GM18517 (cell line): Measurements from ENCODE around the gene AKAP6.

Experiments
- ATAC-seq: cut with Tn5 transposase; IDR thresholded peaks from one replicate; pipeline ENCODE4 v1.9.1; 2021; ENCODE audit warnings: mild to moderate bottlenecking, moderate library complexity; ENCODE audit not compliant: unreplicated experiment

The AKAP6 gene

DNA sequence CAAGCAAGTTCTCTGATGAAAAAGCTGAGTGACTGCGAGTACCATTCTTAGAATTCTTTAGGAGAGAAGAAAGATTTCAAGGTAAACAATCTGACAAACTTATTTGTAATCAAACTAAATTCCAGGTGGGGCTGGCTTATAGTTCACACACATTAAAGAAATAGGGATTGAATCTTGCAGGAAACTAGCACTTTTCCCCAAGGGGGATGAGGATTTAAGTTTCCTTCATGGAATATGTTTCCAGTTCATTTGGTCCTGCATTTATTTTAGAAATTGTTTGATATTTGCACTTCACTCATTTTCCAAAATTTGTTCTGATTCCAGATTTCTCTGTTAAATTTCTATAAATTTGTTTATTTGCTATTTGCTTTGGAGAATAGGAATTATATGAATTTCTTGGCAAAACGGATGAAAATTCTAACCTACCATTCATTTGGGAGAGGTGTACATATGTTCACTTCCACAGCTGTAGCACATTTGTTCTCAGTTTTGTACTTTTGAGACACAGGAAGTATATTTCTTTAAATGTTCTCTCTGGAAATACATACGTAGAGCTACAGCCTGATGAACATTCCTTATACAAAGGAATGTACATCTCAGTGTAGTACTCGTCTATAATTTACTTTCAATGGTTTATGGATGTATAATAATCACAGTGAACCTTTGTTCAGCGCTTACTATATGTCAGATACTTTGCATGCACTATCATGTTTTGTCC lies 145.5 kb downstream of the AKAP6 start:
- no peak for ATAC-seq

DNA sequence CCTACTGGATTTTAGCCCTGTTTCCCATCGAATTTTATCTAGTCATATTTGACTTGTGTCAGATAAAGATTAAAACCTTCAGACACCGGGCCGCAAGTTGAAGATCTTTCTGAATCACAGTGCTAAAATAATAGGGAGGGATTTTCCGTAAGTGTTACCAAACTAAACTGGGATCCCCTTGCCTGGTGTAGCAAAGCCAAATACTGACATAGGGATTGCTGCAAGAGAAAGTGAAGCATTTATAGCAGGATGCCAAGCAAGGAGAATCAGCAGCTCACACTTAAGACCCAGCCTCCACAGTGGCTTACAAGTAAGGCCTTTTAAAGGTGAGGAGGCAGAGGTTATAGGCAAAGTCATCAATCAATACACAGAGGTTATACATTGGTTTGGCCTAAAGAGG lies 147.4 kb downstream of the AKAP6 start:
- ATAC-seq = no peak

DNA sequence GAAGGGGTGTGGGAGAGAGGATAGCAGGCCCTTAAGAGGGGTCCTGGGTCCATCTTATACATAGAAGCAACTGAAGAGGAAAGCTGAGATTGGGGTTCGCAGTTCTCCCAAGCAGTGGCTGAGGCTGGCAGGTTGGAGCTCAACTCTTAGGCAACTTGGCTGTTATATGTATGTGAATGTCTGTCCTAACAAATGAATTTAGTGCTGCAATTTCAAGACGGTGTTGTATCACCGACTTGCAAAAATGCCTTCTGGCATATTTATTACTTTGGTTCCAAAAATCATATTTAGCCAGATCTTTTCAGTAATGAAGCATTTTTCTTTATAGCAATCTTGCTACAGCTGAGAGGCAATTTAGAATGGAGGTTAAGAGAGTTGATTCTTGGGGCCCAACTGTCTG lies 148.3 kb downstream of the AKAP6 start:
- no peak for ATAC-seq

DNA sequence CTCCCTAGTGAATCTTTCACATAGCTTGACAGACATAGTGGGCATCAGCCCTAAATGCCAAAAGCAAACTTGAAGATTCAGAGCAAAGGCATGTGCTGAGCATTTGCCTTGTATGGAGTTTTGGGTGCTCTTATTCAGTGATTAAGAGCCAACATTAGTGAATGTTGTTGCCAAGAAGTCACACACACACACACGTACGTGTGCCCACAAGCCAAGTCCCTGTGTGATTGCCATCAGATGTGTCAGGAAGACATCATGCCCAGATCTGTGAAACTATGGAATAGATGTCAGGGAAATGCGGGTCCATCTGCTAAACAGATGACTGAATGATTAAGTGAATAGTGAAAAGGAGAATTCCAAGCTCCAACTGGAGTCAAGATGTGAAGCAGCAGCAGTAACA lies 149.0 kb downstream of the AKAP6 start:
- ATAC-seq = no peak

DNA sequence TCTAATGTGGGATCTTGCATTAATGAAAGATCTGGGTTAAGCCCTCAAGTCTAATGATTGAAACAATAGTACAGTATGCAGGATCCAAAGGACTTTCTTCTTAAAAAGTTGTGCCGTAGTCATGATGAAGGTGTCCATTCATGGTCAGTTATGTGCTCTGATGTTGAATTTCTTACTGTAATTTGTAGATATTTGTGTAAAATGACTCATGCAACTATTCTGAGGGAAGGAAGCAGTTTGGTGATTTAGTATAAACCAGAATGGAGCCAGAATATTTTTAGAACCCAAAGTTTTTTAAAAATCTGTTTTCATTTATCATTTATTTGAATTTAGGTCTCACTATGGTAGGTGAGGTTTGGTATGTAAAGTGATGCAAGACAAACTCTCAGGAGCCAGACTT lies 151.2 kb downstream of the AKAP6 start:
- ATAC-seq = no peak

DNA sequence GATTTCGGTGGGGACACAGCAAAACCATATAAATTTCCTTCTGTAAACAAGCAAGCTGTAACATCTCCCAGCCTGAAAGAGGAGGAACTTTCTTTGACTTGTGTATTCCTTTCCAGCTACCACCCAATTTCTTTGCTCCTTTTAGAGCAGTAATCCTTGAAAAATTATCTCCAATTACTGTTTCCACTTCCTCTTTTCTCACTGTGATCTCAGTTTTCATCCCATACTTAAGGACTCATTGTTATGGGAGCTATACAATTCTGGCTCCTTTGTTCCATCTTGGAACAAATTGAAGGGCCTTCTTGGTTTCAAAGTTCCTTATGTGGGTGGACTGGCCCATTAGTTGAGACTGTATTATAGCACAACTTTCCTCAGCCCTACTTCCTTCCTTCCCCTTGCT lies 152.6 kb downstream of the AKAP6 start:
- ATAC-seq = no peak

DNA sequence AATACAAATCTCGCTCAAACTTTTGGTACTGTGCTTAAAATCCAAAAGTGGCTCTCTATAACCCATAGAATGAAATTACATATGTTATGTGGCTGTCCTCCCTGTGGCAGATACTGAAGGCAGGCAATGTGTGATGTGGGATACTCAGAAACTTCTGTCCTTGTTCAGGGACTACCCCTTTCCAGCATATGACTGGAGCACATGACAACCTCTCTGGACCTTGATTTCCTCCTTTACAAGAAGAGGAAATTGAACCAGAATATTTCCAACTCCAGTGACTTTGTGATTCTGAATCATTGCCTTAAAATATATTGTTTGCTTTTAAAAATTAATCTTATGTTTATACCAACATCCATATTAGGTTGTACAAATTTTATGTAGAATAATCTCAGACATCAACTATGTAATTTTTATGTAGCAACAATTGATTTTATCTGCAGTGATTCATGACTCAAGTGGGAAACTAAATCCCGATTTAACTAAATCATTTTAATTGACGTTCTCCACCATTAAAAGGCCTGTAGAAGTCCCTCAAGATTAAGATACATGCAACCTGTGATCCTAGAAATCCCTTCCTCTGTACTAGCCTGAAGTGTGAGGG lies 162.4 kb downstream of the AKAP6 start:
- ATAC-seq = no peak

DNA sequence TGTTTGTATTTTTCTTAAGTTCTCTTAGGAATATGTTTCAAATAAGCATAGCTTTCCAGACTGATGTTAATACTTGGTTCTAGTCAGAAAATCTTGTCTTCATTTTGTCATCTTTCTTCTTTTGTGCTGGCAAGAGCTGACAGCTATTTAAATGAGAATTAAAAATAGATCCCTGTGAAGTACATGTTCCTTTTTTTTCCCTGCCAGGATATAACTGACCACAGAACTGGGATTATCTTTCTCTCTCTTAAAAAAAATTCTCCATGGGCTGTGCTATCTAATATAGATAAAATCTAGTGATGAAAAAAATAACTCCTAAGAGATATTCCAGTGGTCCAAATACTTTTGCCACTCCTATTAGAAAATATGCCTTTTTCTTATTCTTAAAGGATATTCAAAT lies 163.4 kb downstream of the AKAP6 start:
- no peak for ATAC-seq

DNA sequence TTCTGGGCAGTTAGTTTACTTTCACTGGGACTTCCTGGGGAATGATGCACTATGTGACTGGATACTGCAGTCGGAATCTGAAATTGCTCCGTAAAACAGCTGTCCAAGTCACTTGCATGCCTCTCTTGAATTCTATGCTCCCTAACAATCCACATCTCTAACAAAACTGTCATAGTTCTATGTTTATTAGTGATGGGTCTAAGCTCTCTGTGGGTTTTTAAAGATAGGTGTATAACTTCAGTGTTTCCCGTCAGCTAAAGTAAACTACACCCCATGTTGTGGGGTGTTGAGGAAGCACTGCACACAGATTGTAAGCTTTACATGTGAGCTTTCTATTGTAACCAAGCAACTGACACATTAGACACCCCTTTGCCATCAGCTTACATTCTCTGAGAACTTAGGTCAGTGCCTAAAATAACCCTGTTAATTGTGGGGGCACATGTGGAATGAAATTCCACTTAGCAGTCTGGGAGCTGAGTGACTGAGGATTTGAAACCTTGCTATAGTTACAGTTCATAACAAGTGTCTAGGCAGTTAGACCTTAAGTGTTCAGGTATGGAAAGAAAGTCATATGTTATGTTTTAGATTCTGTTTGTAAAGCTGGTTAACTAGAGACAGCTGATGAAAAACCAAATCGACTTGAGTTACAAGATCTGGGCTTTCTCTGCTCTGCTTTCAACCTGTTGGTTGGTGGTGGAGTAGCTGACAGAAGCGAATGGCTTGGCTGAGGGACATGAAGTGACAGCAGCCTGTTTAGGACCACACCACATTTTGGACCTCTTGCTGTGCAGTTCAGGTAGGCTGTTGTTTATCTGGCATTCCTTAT lies 165.7 kb downstream of the AKAP6 start:
- no peak for ATAC-seq

DNA sequence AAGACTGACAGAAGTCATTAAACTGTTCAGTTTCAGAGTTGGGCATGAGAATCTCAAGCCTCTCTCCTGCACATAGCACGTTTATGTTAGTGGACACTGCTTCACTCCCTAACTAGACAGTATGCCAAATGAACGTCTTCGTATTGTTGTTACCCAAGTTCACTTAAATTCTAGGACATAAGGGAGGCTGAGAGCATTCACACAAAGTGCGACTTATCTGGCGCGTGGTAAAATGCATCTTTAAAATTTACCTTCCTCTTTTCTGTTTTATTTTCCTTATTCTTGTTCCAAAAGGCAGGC lies 166.3 kb downstream of the AKAP6 start:
- no peak for ATAC-seq

DNA sequence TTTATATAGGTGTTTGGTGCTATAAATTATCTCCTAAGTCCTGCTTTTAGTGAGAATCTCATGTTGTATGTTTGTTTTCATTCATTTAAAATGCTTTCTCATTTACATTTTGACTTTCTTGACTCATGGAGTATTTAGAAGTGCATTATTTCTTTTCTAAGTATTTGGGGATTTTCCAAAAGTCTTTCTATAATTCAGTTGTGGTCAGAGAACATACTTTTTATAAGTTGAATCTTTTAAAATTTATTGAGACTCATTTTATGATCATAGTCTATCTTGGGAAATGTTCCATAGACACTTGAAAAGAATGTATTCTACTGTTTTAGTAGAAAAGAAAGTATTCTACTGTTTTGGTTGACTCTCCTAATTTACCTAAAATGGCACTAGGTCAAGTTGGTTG lies 168.2 kb downstream of the AKAP6 start:
- no peak for ATAC-seq

DNA sequence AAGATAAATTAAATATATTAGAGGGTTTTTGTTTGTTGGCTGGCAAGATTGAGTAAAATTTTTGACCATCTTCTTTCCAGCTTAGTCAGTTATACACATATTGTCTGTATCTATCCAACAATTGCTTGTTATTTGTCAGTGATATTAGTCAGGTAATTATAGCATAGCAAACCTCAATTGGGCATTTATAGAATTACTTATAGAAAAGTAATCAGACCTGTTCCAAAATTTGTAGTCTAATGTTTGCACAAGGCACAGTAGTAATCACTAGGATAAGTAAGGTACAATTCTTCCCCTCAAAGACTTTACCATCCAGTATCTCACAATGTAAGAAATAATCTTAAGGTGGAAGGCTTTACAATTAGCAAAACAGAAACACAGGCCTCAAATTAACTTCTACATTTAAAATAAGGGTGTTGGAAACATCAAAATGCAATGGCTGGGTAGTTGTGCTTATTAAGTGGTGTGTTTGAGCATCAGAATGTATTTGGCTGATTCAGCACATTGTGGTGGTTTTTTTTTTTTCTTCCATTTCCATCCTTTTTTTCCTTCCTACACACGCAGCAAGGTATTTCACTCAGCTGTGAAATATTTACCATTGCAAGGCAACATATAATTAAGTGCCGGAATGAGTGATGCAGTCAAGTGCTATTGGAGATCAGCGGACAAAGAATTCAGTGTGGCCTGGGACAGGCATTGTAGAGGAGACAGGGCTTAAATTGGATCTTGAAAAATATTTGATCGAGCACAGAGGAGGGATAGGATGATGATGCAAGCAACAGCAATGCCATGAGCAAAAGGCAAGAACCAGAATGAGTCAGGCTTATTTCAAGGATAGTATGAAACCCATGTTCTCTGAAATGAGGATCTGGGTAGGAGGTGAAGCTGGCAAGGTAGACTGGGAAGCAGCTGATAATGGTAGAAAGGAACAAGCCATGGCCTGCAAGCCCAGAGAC lies 178.2 kb downstream of the AKAP6 start:
- no peak for ATAC-seq

DNA sequence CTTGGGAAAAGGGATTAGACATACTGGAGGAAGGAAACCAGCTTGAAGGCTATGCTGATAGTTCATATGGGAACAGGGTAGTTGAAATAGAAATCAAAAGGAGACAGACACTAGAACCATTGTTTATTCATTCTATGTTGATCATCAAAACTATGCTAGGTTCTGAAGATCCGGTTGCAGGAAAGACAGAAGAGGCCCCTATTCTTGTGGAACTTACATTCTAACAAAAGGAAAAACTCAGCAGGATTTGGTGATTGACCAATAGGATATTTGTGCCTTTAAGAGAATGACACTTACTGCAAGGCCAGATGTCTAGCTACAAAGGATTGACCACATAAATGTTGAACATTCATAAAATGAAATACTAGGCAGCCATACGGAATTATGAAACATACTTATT lies 179.2 kb downstream of the AKAP6 start:
- no peak for ATAC-seq

DNA sequence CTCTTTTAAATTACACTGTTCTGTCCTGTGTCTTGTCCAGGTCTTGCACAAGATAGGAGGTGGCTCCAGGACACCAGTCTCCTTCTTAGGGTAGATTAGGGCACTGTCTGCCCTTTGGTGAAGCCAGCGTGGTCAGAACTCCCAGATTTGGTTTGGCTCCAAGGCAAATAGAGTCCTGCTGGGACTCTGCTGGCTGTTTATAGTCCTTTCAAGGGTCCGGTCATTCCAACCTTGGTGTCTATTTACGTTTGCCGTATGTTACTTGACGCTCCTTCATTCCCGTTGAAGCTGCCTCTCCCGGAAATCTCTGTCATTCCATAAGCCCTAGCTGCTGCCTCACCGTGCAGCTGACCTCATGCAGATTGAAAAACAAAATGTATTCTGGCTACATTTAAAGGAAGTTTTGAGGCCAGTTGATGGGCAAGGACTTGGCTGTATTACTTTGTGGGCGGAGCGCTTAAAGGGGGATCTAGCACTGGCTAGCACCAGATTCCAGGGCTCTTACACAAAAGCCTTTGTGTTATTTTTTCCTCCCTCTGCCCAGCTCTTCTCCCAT lies 180.6 kb downstream of the AKAP6 start:
- ATAC-seq = no peak

DNA sequence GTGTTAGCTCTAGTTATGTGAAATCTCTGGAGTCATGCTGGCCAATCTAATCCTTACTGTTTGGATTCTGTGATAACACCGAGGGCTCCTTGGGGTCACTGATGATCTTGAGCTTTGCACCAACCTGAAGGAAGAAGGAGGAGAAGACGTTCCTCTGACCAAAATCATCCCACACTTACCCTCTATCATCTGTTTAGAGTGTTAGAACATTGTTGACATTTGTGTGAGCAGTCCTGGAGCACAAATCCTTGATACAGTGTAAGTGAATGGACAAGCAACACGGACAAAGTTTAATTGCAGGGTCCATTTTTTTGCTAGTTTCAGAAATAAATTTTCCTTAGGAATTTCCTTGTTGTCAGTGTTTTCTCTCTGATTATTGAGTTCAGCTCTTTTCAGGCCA lies 181.7 kb downstream of the AKAP6 start:
- no peak for ATAC-seq

DNA sequence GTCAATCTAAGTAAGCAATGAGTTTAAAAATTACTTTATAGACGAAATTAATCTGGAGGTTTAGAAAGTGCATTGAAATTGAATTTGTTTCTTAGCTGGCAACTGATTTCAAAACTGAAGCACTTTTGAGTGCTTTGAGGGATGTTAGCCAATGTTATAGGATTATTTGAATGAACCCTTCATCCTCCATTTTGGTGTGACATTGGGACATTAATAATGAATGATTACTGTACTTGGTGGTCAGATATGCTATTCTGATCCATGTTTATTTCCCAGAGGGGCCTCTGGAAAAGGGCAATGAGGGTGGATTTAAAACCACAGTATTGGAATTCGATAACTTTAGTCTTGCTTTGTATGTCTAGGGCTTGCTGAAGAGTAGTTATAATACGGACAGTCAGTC lies 183.2 kb downstream of the AKAP6 start:
- no peak for ATAC-seq

DNA sequence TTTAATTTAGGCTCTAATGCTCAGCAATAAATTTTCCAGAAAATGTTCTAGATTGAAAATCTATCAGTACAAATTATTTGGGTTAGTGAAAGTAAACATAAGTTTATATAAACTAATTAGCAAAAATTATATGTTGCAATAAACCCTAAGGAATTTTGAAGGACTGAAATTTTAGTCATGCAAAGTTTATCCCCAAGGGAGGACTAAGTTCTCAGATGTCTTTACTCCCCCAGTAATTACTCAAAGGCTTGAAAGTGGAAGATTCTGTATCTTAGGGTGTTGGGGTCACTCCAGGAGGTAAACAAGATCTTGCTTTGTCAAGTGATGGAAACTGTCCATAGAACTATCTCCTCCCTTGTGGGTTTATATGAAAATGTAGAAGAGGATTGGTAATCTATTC lies 183.7 kb downstream of the AKAP6 start:
- no peak for ATAC-seq

DNA sequence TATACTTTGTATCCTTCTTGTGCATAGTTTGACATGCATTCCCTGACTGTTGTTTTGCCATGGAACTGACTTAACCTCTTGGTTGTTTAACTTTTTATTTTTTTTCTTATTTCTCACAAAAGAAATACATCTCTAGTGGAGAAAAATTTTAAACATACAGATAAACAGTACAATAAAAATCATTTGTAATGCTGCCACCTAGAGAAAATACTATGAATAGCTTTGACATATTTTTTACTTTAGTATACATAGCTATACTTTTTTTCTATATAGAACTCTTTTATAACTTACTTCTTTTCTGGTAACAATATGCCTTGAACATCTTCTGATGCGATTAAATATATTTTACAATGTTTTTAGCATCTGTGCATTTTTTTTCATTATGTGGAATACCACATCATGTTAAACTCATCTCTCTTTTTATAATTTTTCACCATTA lies 184.5 kb downstream of the AKAP6 start:
- no peak for ATAC-seq

DNA sequence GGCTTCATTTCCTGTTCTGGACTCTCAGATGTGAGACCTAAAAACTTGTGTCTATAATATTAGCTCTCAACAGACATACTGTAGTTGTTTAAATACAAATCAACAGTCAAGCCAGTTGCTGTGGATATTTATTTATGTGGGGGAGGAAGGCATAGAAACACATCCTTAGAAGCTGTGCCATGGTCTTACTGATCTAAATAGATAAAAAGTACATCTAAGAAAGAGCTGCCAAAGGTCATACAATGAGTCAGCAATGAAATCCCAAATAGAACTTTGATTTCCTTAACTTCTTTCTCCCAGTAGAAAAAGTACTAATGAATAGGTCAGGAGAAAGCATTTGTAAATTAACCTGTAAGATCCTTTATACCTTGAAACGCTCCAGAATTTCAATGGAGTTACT lies 185.1 kb downstream of the AKAP6 start:
- ATAC-seq = no peak

DNA sequence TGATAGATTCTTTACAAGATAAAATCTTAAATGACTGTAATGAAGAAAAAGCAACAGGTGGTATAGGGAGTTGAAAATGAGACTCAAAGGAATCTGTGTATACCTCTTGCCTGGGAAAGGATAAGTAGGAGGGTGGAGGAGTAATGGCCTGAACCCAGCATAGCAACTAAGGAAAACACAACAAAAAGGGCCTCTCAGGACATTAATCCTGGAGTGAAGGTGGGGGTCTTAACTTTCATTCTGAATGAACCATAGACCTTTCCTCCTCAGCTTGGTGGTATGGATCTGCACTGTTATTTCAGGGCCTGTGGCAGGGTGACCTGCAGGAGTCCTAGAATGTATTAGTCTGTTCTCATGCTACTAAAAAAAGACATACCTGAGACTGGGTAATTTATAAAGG lies 185.6 kb downstream of the AKAP6 start:
- no peak for ATAC-seq
